Naive thymus-derived CD4-positive, alpha-beta T cell (primary cell): Measurements from ENCODE around the gene IGLL5. TPM values are rescaled to one million over a fixed set of nuclear protein-coding genes. Genes with fewer than 3 reads are reported as not detected.

Experiments used
- ATAC-seq: fragments of 150-1000 bp; cut with Tn5 transposase; 2 replicates; pipeline ENCODE4 v1.10.0; 2021; ENCODE audit warnings: mild to moderate bottlenecking, moderate library complexity
- CTCF ChIA-PET: fragments of 350-600 bp; sonication (Branson Sonifier 250); formaldehyde crosslinking; loops from one replicate; lab custom pipeline; 2021; ENCODE audit warnings: antibody characterized with exemption; lab: Charles Lee
- POLR2A ChIA-PET: fragments of 350-600 bp; sonication (Branson Sonifier 250); formaldehyde crosslinking; loops from one replicate; lab custom pipeline; 2021; ENCODE audit warnings: antibody characterized with exemption, inconsistent platforms; lab: Charles Lee
- DNase-seq, 9 donors: peaks; one replicate each; pipeline versions ENCODE4 v3.0.0 to v3.0.0-alpha.2; 2020 to 2022; ENCODE audit warnings: mixed read lengths in 1 of 9
- H3K27ac ChIP-seq: one replicate; pipeline ENCODE4 v1.7.0; 2013; ENCODE audit warnings: mild to moderate bottlenecking, low read depth, low read length, moderate library complexity
- H3K27me3 ChIP-seq, 2 donors: one replicate each; pipeline ENCODE4 v1.7.0; 2013; ENCODE audit warnings: low read length in 2 of 2, mild to moderate bottlenecking in 2 of 2, moderate library complexity in 2 of 2; ENCODE audit not compliant: control insufficient read depth in 2 of 2, insufficient read depth in 2 of 2
- H3K36me3 ChIP-seq, 3 experiments: 1 replicate in 2 of 3; 2 replicates in 1 of 3; pipeline ENCODE4 v1.7.0; 2013; ENCODE audit warnings: low read length in 3 of 3, mild to moderate bottlenecking in 3 of 3, moderate library complexity in 1 of 3; ENCODE audit not compliant: insufficient read depth in 3 of 3, control insufficient read depth in 2 of 3
- H3K4me1 ChIP-seq, 2 donors: one replicate each; pipeline ENCODE4 v1.7.0; 2013; ENCODE audit warnings: low read length in 2 of 2, mild to moderate bottlenecking in 2 of 2, moderate library complexity in 1 of 2; ENCODE audit not compliant: control insufficient read depth in 2 of 2, insufficient read depth in 2 of 2
- H3K4me3 ChIP-seq: 2 replicates; pipeline ENCODE4 v1.7.0; 2013; ENCODE audit warnings: mild to moderate bottlenecking, low read length
- H3K9me3 ChIP-seq, 3 experiments: 1 replicate in 2 of 3; 2 replicates in 1 of 3; pipeline ENCODE4 v1.7.0; 2013; ENCODE audit warnings: low read length in 3 of 3; ENCODE audit not compliant: control insufficient read depth in 2 of 3
- H3K27ac Mint-ChIP-seq, 9 donors: one replicate each; pipeline ENCODE4 v1.8.0; 2020 to 2022; ENCODE audit warnings: mixed read lengths in 9 of 9, mild to moderate bottlenecking in 8 of 9, moderate library complexity in 5 of 9, inconsistent platforms in 2 of 9
- H3K27me3 Mint-ChIP-seq, 5 donors: one replicate each; pipeline ENCODE4 v1.8.0; 2021 to 2022; ENCODE audit warnings: mixed read lengths in 5 of 5, mild to moderate bottlenecking in 1 of 5
- H3K36me3 Mint-ChIP-seq, 5 donors: one replicate each; pipeline ENCODE4 v1.8.0; 2020 to 2022; ENCODE audit warnings: mixed read lengths in 5 of 5, mild to moderate bottlenecking in 3 of 5, inconsistent platforms in 1 of 5
- H3K4me1 Mint-ChIP-seq, 7 donors: one replicate each; pipeline ENCODE4 v1.8.0; 2020 to 2022; ENCODE audit warnings: mixed read lengths in 7 of 7, mild to moderate bottlenecking in 3 of 7, inconsistent platforms in 1 of 7
- H3K4me3 Mint-ChIP-seq, 10 donors: one replicate each; pipeline ENCODE4 v1.8.0; 2020 to 2022; ENCODE audit warnings: mild to moderate bottlenecking in 10 of 10, mixed read lengths in 10 of 10, moderate library complexity in 6 of 10, inconsistent platforms in 2 of 10
- H3K9me3 Mint-ChIP-seq, 11 donors: one replicate each; pipeline ENCODE4 v1.8.0; 2020 to 2022; ENCODE audit warnings: mixed read lengths in 11 of 11, mild to moderate bottlenecking in 4 of 11, inconsistent platforms in 1 of 11, moderate library complexity in 1 of 11
- intact Hi-C, 2 donors: fragments of 100-400 bp; cut with micrococcal nuclease; formaldehyde crosslinking; loops; one replicate each; pipeline ENCODE4 v1.15.1; 2023
- polyA plus RNA-seq, 2 donors: library from polyadenylated mRNA; unstranded; fragments of 300-500 nt; fragmentation: Illumina TruSeq; gene quantifications; one replicate each; pipeline ENCODE4 v1.2.3, GENCODE V29; 2021
- total RNA-seq, 6 experiments: library from RNA in 5 of 6; stranded (reverse) in 5 of 6; gene quantifications; 1 replicate in 5 of 6; 2 replicates in 1 of 6; pipeline ENCODE4 v1.2.3 and lab custom pipeline; 2021 to 2026

Gene IGLL5
- total and polyA plus RNA-seq, 7 experiments from 2014 or later: 0.53 to 16.0 (median 12.3) TPM; not detected in 4

DNA sequence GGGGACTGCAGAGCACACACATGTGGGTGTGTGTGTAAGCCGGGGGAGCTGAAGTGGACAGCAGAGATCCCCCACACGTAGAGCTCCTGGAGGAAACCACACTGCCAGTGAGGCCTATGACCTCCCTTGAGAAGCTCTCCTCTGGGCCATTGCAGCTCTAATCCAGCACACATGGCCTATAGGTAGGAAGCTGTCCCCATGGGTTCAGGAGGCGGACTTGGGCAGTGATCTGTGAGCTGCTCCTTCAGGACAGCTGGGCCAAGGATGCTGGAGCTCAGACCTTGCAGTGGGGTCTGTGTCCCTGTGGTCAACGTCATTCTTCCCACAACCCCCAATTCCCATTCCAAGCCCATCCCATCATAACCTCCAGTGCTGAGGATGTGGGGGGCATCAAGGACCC, 29.8 kb downstream of the IGLL5 start:
- intact Hi-C loops: no loop called here
- Mint-ChIP-seq H3K4me3 (no peak overlapping the region), H3K9me3 (peaks cover 0 to 2% (median 0%) of the 10 kb centered on the region in 11 donors), H3K4me1 (no peaks in the 10 kb centered on the region), H3K27me3 (peaks cover 0 to 6% (median 0%) of the 10 kb centered on the region in 5 donors), H3K27ac (no peak overlapping the region), H3K36me3 (no peaks in the 10 kb centered on the region)
- Histone ChIP-seq H3K27me3 (no peaks in the 10 kb centered on the region), H3K4me1 (no peaks in the 10 kb centered on the region), H3K27ac (no peak overlapping the region), H3K4me3 (no peak overlapping the region), H3K9me3 (no peaks in the 10 kb centered on the region), H3K36me3 (no peaks in the 10 kb centered on the region)
- POLR2A ChIA-PET: no interaction called here
- no peak for ATAC-seq
- CTCF ChIA-PET: no interaction called here
- DNase-seq: no peak

DNA sequence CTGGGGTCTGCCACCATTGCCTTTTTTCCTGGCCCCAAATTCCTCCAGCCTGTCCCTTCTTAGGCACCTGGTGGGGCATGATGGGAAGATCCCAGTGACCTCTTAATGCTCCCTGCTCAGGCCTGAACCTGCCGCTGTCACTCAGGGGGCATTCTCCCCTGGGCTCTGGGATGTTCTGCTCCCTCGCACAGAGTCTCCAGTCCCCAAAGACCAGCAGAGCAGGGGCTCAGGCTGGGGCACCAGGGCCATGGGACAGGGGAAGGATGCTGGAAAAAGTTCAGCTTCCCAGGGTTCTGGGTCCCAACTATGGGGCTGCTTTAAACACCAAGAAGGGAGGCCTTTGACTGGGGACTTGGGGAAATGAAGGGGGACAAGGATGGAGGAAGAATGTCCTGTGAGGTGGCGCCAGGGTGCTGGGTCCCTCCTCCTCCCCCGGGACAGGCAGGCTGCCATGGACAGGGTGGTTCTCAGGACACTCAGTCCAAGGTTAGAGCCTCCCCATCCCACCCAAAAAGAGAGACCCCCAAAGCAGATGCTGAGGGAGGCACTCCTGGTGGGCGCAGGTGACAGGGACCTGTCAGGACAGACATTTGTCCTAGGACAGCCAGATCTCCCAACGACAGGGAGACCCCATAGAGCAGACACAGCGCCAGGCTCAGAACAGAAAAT, 30.8 kb downstream of the IGLL5 start:
- Histone ChIP-seq H3K36me3 (no peaks in the 10 kb centered on the region), H3K4me1 (no peaks in the 10 kb centered on the region), H3K27ac (no peak overlapping the region), H3K9me3 (no peaks in the 10 kb centered on the region), H3K27me3 (no peaks in the 10 kb centered on the region), H3K4me3 (no peak overlapping the region)
- peaks cover 0 to 2% (median 0%) of the 10 kb centered on the region in 11 donors for H3K9me3 Mint-ChIP-seq
- ChIA-PET POLR2A (no interaction called here), CTCF (no interaction called here)
- no peak overlapping the region for H3K27ac Mint-ChIP-seq
- H3K4me1 Mint-ChIP-seq: peaks cover 0 to 3% (median 0%) of the 10 kb centered on the region in 7 donors
- H3K4me3 Mint-ChIP-seq: no peak overlapping the region
- H3K27me3 Mint-ChIP-seq: peaks cover 0 to 6% (median 0%) of the 10 kb centered on the region in 5 donors
- intact Hi-C loops: no loop called here
- no peak for DNase-seq
- no peak for ATAC-seq
- no peaks in the 10 kb centered on the region for H3K36me3 Mint-ChIP-seq

DNA sequence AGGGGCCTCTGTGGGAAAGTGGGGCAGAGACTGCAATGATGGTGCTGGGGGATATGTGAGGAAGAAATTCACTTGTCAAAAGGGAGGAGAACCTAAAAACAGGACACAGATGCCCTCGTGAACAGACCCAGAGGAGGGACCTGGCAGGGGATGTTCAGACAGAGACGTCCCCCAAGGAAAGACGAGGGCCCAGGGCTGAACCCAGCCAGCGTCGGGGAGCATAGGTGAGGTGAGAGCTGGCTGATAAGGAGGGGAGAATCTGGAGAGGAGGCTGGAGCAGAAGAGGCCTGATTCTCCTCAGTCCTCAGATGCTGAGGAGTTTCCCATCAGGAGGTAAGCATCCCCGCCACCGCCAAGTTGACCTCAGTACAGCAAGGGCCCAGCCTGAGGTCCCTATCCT, 31.4 kb downstream of the IGLL5 start:
- Histone ChIP-seq H3K4me3 (no peak overlapping the region), H3K9me3 (no peaks in the 10 kb centered on the region), H3K27me3 (no peaks in the 10 kb centered on the region), H3K27ac (no peak overlapping the region), H3K36me3 (no peaks in the 10 kb centered on the region), H3K4me1 (no peaks in the 10 kb centered on the region)
- Mint-ChIP-seq H3K4me3 (no peak overlapping the region), H3K4me1 (peaks cover 0 to 3% (median 0%) of the 10 kb centered on the region in 7 donors), H3K9me3 (peaks cover 0 to 2% (median 0%) of the 10 kb centered on the region in 11 donors), H3K27me3 (peaks cover 0 to 6% (median 0%) of the 10 kb centered on the region in 5 donors), H3K27ac (no peak overlapping the region), H3K36me3 (no peaks in the 10 kb centered on the region)
- ChIA-PET POLR2A (no interaction called here), CTCF (no interaction called here)
- ATAC-seq (no peak), DNase-seq (no peak)
- intact Hi-C loops: no loop called here

DNA sequence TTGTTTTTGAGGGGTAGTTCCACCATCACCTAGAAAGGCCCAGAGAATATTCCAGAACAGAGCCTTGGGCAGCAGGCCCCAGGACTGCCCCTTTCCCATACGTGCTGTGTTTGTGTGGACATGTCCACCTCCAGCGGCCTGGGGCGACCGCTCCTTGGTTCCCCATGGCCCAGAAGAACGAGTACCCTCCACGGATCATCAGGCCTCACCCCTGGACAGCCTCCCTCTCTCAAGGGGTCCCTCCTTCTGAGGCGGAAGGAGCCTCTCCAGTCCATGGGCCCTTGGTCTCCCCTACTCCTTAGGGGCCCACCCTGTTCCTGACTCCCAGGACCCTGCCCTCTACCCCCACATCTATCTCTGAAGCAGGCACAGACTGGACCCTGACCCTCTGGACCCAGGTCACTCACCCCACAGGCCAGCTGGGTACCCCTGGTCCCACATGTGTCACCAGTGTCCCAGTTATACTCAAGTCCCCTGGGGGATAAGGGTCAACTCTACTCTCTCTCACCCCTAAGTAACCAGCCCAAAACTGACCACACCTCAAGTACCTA, 32.6 kb downstream of the IGLL5 start:
- POLR2A ChIA-PET: no interaction called here

DNA sequence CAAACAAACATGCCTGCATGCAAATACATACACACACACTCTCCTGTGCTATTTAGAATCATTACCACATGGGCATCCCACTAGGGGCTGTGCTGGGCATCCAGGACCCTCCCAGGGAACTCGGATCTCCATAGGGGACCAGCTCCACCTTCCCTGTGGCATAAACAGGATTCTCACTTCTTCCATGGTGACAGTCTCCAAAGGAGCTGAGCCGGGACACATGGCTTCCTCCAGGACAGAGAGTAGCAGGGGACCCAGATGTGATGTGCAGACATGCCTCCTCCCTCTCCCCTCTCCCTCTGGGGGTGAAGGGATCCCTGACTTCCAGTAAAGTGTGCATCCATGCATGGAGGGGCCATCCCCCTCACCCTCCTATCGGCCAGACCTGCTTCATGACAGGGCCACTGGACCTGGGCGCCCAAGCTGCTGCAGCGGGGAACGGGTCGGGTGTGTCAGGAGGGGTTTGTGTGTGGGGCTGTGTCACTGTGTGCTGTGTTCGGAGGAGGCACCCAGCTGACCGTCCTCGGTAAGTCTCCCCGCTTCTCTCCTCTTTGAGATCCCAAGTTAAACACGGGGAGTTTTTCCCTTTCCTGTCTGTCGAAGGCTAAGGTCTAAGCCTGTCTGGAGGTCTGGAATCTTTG, 33.4 kb downstream of the IGLL5 start:
- H3K27ac Mint-ChIP-seq: no peak overlapping the region
- Histone ChIP-seq H3K36me3 (no peaks in the 10 kb centered on the region), H3K27me3 (no peaks in the 10 kb centered on the region), H3K4me1 (no peaks in the 10 kb centered on the region), H3K9me3 (no peaks in the 10 kb centered on the region), H3K4me3 (no peak overlapping the region), H3K27ac (no peak overlapping the region)
- CTCF ChIA-PET: no interaction called here
- ATAC-seq (no peak), DNase-seq (no peak)
- intact Hi-C loops: no loop called here
- H3K9me3 Mint-ChIP-seq: no peaks in the 10 kb centered on the region
- peaks cover 0 to 15% (median 0%) of the 10 kb centered on the region in 7 donors for H3K4me1 Mint-ChIP-seq
- POLR2A ChIA-PET: no interaction called here
- H3K27me3 Mint-ChIP-seq: peaks cover 0 to 8% (median 0%) of the 10 kb centered on the region in 5 donors
- no peaks in the 10 kb centered on the region for H3K36me3 Mint-ChIP-seq
- H3K4me3 Mint-ChIP-seq: no peak overlapping the region

More for the DNA sequence above, 32.6 kb downstream of the IGLL5 start:
- Mint-ChIP-seq H3K4me1 (peaks cover 0 to 10% (median 0%) of the 10 kb centered on the region in 7 donors), H3K36me3 (no peaks in the 10 kb centered on the region), H3K27me3 (peaks cover 0 to 5% (median 0%) of the 10 kb centered on the region in 5 donors), H3K9me3 (peaks cover 0 to 2% (median 0%) of the 10 kb centered on the region in 11 donors), H3K27ac (no peak overlapping the region), H3K4me3 (no peak overlapping the region)
- Histone ChIP-seq H3K4me3 (no peak overlapping the region), H3K27me3 (no peaks in the 10 kb centered on the region), H3K4me1 (no peaks in the 10 kb centered on the region), H3K9me3 (no peaks in the 10 kb centered on the region), H3K36me3 (no peaks in the 10 kb centered on the region), H3K27ac (no peak overlapping the region)
- ATAC-seq: no peak
- intact Hi-C loops: no loop called here
- CTCF ChIA-PET: no interaction called here
- no peak for DNase-seq

DNA sequence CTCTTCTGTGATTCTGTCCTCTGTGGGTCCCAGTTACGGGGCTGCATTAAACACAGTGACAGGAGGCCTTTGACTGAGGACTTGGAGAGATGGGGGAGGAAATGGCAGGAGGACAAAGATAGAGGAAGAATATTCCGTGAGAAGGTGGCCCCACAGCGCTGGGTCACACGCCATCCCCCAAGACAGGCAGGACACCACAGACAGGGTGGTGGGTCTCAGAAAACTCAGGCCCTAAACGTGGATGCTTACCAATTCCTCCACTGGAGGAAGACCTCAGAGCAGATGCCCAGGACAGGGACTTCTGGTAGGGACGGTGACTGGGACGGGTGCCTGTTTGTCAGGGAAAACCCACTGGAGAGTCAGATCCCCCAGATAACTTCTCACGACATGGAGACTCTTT, 34.0 kb downstream of the IGLL5 start:
- Histone ChIP-seq H3K4me1 (no peaks in the 10 kb centered on the region), H3K36me3 (no peaks in the 10 kb centered on the region), H3K9me3 (no peaks in the 10 kb centered on the region), H3K27ac (no peak overlapping the region), H3K4me3 (no peak overlapping the region), H3K27me3 (no peaks in the 10 kb centered on the region)
- no peak for DNase-seq
- POLR2A ChIA-PET: no interaction called here
- no peak overlapping the region for H3K27ac Mint-ChIP-seq
- H3K27me3 Mint-ChIP-seq: peaks cover 0 to 8% (median 0%) of the 10 kb centered on the region in 5 donors
- no peaks in the 10 kb centered on the region for H3K9me3 Mint-ChIP-seq
- ATAC-seq: no peak
- H3K36me3 Mint-ChIP-seq: no peaks in the 10 kb centered on the region
- no peak overlapping the region for H3K4me3 Mint-ChIP-seq
- intact Hi-C loops: no loop called here
- CTCF ChIA-PET: no interaction called here
- H3K4me1 Mint-ChIP-seq: peaks cover 0 to 21% (median 0%) of the 10 kb centered on the region in 7 donors
